Left ventricle myocardium superior (tissue), 1 donor: ENCODE measurements around the gene PTGER2. TPM values are rescaled to one million over a fixed set of nuclear protein-coding genes. Genes with fewer than 3 reads are reported as not detected.

Source experiments
- ATAC-seq: fragments of 200-7000 bp; cut with Tn5 transposase; one replicate; pipeline ENCODE4 v1.9.1; 2020; ENCODE audit warnings: mild to moderate bottlenecking, moderate library complexity
- DNase-seq: peaks from one replicate; pipeline ENCODE4 v3.0.0-alpha.2; 2020
- intact Hi-C: fragments of 100-400 bp; cut with micrococcal nuclease; formaldehyde crosslinking; loops from one replicate; pipeline ENCODE4 v1.11.0; 2022
- total RNA-seq: library from RNA; stranded (reverse); fragmentation: NEBNext Ultra II Directional; extraction: Animal tissue kit (Norgen Biotek cat#: 25700); gene quantifications from one replicate; pipeline ENCODE4 v1.2.1, GENCODE V29; 2021
- donor health status: DM: no; HTN: yes; CAD: no; lungs with severe emphysema.

PTGER2 gene
- total RNA-seq, 1 donor from 2014 or later: 0.47 TPM

- ATAC-seq: no peak
Observed at GRCh38 chr14:52303236-52303635, 10.9 kb upstream of the PTGER2 start.

GRCh38 chr14:52304248-52304904, 9.7 kb upstream of the PTGER2 start:
- intact Hi-C loops: loop anchor here (5.0 kb wide), 1 partner anchor 168 kb away; no protein-coding TSS in a partner anchor
- no peak for ATAC-seq
- no peak for DNase-seq

More at GRCh38 chr14:52303236-52303635, 10.9 kb upstream of the PTGER2 start:
- intact Hi-C loops: loop anchor here (5.0 kb wide), 1 partner anchor 169 kb away; no protein-coding TSS in a partner anchor
- DNase-seq: no peak

DNA sequence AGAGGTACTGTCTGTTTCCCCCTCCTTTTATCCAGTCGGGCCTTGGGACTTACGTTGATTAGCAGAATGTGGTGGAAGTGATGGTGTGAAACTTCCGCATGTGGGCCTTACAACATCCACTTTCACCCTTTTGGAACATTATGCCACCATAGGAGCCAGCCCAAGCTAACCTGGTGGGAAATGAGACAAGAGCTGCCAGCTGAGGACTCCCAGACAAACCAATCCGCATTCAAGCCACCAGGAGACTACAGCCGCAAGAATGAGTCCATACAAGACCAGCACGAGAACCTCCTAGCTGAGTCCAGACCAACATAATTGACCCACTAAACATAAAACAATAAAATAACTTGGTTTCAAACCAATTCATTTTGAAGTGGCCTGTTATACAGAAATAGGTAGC, 9.1 kb upstream of the PTGER2 start:
- intact Hi-C loops: no loop called here
- ATAC-seq: no peak

DNA sequence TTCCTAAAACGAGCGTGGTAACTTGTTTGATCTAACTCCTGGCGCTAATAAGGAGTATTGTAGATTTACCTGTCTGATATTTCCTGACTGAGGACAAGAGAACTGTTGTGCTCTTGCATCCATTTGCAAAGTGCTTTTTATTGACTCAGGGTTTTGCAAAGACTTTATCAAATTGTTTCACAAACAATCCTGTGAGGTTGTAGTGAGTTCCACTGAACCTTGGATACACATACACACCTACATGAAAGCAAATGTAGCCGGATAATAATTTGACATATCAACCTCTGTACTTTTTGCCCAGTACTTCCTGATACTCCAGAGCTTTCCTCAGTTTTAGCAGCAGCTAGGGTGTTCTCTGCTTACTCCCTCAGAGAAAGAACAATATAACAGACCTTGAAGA, 6.7 kb upstream of the PTGER2 start:
- DNase-seq (no peak), ATAC-seq (no peak)
- intact Hi-C loops: no loop called here

More for the DNA sequence above, 9.1 kb upstream of the PTGER2 start:
- no peak for DNase-seq

GRCh38 chr14:52307905-52308304, 6.2 kb upstream of the PTGER2 start:
- ATAC-seq: no peak
- DNase-seq: no peak
- intact Hi-C loops: no loop called here

DNA sequence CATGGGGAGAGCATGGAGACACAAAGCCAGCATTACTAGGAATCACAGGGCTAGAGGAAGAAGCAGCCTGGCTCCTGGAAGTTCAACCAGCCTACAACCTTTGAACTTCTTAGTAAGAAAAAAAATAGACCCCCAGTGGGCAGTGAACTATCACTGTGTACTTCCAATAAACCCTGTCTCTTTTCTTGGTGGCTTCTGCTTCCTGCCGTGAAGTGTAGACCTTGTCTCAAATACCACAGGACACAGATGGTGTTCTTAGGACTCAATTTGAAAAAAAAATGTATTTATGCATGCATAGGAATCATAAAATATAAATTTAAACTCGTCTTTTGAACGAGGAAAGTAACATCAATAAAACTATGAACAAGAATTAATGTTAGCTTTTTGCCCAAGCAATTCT, 3.6 kb upstream of the PTGER2 start:
- DNase-seq (no peak), ATAC-seq (no peak)
- intact Hi-C loops: no loop called here

DNA sequence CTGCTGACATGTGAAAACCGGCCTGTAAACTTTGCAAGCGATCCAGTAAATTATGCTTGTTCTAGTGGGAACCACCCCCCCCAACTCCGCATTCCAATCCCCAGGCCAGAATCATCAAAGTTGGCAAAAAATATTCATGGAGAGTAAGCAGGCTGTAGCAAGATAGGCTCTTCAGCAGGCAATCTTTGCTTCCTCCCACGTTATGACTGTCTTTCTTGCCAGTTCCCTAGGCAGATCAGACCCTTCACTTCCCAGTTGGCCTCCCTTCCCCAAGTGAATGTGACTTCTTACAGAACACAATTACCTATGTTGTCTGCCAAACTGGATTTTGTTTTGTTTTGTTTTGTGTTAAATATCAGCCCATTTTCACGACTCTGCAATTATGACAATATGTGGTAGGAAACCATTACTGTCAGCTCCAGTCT, 1.2 kb upstream of the PTGER2 start:
- DNase-seq (no peak), ATAC-seq (peak; percentile 17)
- intact Hi-C loops: no loop called here

GRCh38 chr14:52313462-52313861, 650 bp upstream of the PTGER2 start:
- ATAC-seq (no peak), DNase-seq (no peak)
- intact Hi-C loops: no loop called here

DNA sequence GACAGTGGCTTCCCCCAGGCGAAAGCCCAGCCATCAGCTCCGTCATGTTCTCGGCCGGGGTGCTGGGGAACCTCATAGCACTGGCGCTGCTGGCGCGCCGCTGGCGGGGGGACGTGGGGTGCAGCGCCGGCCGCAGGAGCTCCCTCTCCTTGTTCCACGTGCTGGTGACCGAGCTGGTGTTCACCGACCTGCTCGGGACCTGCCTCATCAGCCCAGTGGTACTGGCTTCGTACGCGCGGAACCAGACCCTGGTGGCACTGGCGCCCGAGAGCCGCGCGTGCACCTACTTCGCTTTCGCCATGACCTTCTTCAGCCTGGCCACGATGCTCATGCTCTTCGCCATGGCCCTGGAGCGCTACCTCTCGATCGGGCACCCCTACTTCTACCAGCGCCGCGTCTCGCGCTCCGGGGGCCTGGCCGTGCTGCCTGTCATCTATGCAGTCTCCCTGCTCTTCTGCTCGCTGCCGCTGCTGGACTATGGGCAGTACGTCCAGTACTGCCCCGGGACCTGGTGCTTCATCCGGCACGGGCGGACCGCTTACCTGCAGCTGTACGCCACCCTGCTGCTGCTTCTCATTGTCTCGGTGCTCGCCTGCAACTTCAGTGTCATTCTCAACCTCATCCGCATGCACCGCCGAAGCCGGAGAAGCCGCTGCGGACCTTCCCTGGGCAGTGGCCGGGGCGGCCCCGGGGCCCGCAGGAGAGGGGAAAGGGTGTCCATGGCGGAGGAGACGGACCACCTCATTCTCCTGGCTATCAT, 663 bp downstream of the PTGER2 start:
- DNase-seq: peak; percentile 48
- peak; percentile 34 for ATAC-seq
- intact Hi-C loops: no loop called here

DNA sequence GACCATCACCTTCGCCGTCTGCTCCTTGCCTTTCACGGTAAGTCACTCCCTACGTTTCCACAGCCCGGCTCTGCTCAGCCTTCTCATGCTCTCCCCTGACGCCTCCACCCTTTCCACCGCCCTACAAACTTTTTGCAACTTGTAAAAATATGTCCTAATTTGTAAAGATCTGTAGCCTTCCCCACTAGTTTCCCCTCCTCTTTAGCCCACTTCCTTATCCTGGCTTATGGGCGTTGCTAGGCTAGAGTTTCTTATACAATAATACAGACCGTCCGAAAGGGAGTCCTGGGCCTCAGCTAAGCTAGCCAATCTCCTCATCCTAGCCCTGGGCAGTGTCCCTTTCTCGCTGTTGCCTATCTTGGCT, 1.2 kb downstream of the PTGER2 start:
- ATAC-seq: peak; percentile 26
- intact Hi-C loops: no loop called here

DNA sequence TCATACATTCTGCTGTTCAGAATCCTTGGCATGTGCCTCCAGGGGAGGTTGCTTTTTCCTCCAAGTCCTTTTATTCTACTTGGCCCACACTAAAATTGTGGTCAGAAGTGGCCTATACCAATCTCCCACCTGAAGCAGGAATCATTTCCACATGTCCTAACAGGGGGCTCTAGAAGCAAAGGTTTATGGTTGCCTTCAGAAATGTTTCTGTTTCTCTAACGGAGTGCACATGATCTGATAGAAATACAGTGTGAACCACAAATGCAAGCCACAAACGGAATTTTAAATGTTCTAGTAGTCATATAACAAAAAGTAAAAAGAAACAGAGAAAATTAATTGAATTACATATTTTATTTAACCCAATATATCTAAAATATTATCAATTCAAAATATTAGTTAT, 4.0 kb downstream of the PTGER2 start:
- ATAC-seq (no peak), DNase-seq (no peak)
- intact Hi-C loops: no loop called here

More for the DNA sequence above, 1.2 kb downstream of the PTGER2 start:
- DNase-seq: no peak

GRCh38 chr14:52318826-52319645, 4.9 kb downstream of the PTGER2 start:
- ATAC-seq (no peak), DNase-seq (no peak)
- intact Hi-C loops: no loop called here

DNA sequence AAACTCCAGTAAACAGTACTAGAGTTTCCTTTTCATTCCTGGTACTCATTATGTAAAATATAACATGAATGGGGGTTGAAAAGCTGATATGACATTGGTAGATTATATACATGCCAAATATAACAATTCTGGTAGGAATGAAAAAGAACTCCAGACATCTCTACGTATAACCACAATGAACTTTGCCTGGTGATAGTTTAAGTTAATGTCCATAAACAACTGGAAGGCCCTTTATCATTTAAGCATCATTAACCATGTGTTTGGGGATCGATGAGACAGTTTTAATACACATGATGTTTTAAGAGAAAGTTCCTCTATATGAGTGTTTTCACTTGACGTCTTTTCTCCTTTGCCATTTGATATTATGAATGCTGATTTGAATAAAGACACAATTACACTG, 5.8 kb downstream of the PTGER2 start:
- ATAC-seq: no peak
- no peak for DNase-seq
- intact Hi-C loops: no loop called here

DNA sequence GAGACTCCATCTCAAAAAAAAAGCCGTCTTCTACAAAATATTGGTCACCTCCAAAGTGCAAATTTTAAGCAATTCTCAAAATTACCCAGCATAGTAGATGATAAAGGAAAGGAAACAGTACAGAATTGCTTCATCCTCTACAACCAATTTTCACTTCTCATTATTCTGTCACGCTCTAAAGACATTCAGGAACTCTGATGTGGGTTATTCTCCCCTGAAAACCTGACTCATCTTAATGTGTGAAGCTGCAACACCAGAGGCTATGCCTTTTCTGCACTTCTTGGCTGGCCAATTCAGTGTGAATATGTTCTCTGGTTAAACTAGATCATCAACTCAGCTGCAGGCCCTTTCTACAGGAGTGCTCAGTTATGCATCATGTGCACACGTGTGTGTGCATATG, 11.0 kb downstream of the PTGER2 start:
- no peak for DNase-seq
- ATAC-seq: peak; percentile 63
- intact Hi-C loops: no loop called here

DNA sequence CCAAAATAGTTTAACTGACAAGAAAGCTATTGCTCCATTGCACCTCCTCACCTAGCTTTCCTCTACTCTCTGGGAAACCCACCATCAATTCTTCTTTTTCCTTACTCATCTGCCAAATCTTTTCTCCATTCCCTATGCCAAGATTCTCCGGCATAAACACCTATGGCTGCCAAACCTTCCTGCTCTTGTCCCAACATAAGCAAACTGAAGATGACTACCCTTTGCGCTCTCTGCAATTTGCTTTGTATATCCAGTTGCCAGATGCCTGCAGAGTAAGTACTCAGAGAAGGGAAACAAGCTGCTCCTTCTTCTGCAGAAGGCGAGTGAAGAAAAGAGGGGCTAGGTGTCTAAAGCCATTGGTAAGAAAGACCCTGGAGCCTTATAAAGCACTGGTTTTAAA, 11.5 kb downstream of the PTGER2 start:
- DNase-seq (no peak), ATAC-seq (no peak)
- intact Hi-C loops: no loop called here

GRCh38 chr14:52327374-52328226, 13.5 kb downstream of the PTGER2 start:
- intact Hi-C loops: no loop called here
- DNase-seq (no peak), ATAC-seq (peak; percentile 26)

- DNase-seq (no peak), ATAC-seq (no peak)
- intact Hi-C loops: no loop called here
Observed at GRCh38 chr14:52328276-52328675, 14.2 kb downstream of the PTGER2 start.

- ATAC-seq: no peak
- intact Hi-C loops: no loop called here
- DNase-seq: no peak
Observed at GRCh38 chr14:52329678-52330369, 15.7 kb downstream of the PTGER2 start.

DNA sequence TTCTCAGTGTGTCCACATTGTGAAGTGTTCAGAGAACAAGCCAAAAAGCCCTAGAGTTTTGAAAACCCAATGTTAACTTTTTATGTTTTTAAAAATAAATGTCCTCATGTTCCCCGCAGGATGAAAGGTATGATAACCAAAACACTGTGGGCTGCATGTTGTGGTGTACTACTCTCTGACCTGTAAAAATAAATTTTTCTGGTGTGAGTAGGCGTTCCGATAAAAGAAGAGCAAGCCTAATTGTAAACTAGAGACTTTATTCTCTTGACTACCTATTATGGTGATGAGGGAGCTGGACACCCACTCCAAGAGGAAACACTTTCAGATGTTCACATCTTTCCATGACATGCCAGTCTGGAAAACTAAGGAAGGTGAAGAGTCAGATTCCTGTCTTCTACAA, 18.2 kb downstream of the PTGER2 start:
- DNase-seq (no peak), ATAC-seq (no peak)
- intact Hi-C loops: no loop called here
